Activated CD8-positive, alpha-beta memory T cell treated with anti-CD3 and anti-CD28 coated beads, Interleukin-2, amount 50 U/mL, for 1 hour (primary cell): ENCODE data around the gene HAUS8.
"Not testable (repeated sequence)": the region's sequence is repeated elsewhere in the genome, so short reads cannot be mapped to it uniquely, and the experiment has no call there.

ENCODE experiments used
- DNase-seq: peaks from one replicate; pipeline ENCODE4 v3.0.0-alpha.2; 2020; ENCODE audit errors: extremely low read depth

Gene HAUS8

DNA sequence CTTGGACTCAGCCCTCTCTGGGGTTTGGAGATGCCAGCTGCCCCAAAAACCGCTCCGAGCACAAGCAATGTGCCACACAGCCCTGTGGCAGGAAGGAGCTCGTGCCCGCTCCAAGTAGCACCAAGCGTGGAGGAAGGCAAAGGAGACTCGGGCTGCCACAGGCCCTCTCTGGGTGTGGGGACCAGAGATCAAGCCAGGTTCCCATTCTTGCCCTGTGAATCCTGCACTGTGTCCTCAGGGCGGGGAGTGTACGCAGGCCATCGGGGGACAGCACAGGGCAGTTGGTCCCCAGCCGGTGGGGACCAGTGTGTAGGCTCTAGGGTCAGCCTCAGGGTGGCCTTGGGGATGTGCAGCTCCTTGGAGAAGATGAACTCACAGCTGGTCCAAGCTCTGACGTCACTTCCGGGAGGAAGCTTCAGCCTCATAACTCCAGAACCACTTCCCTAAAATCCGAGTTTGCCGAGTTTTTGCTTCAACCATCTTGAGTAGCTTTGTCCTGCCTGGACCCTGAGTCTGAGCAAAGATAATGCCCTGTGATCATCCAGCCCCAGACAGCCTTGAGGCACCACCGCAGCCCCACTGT lies 39.3 kb downstream of the HAUS8 start:
- DNase-seq, result no peak

DNA sequence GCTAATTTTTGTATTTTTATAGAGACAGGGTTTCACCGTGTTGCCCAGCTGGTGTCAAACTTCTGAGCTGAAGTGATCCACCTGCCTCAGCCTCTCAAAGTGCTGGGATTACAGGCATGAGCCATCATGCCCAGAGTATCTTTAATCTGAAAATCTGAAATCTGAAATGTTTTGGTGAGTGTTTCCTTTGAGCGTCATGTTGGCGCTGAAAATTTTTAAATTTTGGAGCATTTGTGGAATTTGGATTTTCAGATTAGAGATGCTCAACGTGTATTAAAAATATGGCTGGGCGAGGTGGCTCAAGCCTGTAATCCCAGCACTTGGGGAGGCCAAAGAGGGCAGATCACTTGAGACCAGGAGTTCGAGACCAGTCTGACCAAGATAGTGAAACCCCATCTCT lies 43.5 kb downstream of the HAUS8 start:
- no peak for DNase-seq

DNA sequence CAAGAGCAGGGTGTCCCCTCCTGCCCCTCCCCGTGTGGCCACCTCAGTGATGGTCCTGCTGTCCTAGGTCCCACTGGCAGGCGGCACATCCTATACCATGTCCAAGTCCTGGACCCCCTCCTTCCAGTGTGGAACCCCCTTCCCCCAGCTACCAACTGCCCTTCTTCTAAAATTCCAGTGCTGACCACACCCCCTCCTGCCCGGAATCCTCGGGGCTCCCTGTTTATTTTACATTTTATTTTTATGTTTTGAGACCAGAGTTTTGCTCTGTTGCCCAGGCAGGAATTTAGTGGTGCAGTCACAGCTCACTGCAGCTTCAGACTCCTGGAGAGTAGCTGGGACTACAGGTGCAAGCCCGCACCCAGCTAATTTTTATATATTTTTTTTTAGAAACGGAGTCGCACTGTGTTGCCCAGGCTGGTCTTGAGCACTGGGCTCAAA lies 47.7 kb downstream of the HAUS8 start:
- no peak for DNase-seq

GRCh38 chr19:17026706-17027534 lies 48.3 kb downstream of the HAUS8 start, which contains the start of gene CPAMD8:
Gene CPAMD8 (minus strand): TSS chr19:17026810. CDS start chr19:17026642, 168 bp downstream.
- DNase-seq, result no peak

GRCh38 chr19:17025991-17026658 lies 49.1 kb downstream of the HAUS8 start:
- DNase-seq, result no peak

- DNase-seq, result no peak
These were observed 49.9 kb downstream of the HAUS8 start for GRCh38 chr19:17025361-17025760.

DNA sequence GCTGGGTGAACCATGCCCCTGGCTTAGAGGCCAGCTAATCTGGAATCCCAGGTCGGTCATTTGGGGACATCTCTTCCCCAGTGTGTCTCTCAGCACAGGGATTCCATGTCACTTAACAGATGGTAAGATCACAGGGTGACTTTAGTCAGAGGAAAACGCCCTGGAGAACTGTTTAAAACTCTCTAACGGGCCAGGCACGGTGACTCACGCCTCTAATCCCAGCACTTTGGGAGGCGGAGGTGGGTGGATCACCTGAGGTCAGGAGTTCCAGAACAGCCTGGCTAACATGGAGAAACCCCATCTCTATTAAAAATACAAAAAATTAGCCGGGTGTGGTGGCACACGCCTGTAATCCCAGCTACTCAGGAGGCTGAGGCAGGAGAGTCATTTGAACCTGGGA lies 50.3 kb downstream of the HAUS8 start:
- not testable (repeated sequence) for DNase-seq

- DNase-seq, result no peak
These were observed 51.4 kb downstream of the HAUS8 start for GRCh38 chr19:17023805-17024204.

DNA sequence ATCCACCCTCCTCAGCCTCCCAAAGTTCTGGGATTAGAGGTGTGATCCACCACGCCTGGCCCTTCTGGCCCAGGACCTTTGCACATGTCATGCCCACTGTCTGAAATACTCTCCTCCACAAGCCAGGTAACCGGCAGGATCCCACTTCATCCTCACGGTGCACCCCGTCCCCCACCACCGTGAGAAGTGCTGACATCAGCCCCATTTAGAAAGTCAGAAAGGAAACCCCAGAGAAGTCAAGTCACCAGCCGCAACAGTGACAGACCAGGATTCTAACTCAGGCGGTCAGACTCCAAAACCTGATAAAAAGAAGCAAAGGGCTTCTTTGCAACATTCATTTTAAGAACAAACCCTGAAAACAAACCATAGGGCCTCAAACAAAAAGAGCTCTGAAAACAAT lies 52.5 kb downstream of the HAUS8 start:
- DNase-seq, result no peak

- DNase-seq, result no peak
These were observed 53.3 kb downstream of the HAUS8 start for GRCh38 chr19:17021793-17022590.

- DNase-seq, result no peak
These were observed 53.9 kb downstream of the HAUS8 start for GRCh38 chr19:17021328-17021727.

GRCh38 chr19:17020823-17021222 lies 54.4 kb downstream of the HAUS8 start:
- no peak for DNase-seq

GRCh38 chr19:17020385-17020784 lies 54.9 kb downstream of the HAUS8 start:
- no peak for DNase-seq

DNA sequence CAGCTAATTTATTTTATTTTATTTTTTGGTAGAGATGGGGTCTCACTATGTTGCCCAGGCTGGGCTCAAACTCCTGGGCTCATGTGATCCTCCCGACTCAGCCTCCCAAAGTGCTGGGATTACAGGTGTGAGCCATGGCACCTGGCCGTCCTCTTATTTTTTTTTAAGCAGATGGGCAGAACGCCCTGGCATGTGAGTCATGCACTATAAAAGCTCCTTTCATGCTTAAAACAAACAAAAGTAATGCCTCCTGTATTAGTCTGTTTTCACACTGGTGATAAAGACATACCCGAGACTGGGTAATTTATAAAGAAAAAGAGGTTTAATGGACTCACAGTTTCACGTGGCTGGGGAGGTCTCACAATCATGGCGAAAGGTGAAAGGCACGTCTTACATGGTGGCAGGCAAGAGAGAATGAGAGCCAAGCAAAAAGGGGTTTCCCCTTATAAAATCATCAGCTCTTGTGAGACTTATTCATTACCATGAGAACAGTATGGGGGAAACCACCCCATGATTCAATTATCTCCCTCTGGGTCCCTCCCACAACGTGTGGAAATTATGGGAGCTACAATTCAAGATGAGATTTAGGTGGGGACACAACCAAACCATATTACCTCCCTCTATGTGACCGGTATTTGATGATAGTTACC lies 60.9 kb downstream of the HAUS8 start:
- not testable (repeated sequence) for DNase-seq

- no peak for DNase-seq
These were observed 63.8 kb downstream of the HAUS8 start for GRCh38 chr19:17011485-17011884.

DNA sequence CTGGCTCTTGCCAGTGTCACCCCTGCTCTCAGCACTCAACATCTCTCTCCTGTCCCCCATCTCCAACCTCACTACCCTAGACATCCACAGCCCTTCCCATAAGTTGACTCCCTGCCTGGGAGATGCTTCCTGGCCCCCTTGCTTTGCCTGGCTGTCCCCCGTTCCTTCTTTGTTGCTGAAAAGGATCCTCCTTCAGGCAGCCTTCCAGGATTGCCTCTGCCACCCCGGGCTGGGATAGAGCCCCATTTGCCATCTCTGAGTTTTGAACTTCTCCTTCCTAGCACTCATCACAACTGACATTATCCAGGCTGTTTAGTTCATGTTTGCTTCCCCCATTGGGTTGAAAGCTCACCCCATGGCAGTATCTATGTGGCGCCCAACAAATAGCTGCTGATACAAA lies 68.7 kb downstream of the HAUS8 start:
- no peak for DNase-seq

DNA sequence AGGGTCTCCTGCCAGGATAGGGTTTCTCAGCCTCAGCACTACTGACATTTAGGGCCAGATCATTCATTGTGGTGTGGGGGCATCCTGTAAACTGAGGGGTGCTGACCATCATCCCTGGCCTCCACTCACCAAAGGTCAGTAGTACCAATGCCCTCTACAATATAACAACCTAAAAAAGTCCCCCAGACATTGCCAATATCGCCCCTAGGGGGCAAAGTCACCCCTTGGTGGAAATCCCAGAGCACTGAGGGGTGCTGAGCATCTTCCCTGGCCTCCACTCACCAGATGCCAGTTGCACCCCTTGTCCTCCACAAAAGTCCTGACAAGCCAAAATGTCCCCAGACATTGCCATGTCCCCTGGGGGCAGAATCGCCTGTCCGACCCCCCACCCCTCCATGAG lies 70.3 kb downstream of the HAUS8 start:
- DNase-seq, result no peak

DNA sequence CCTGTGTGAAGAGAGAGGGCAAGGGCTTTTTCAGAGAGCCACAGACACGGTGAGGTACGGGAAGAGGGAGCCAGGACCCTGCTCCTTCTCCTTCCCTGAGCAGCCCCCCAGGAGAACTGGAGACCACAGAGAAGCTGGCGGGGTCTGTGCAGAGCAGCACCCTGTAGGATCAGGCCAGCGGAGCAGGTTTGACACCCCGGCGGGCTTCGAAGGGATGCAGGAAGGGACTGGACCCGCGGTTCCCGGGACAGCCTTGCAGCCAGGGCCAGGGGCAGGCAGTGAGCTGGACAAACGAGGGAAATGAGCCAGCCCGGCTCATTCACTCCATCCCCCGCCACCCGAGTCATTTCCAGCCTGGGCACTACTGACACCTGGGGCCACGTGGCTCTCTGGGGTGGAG lies 70.9 kb downstream of the HAUS8 start:
- DNase-seq, result no peak

DNA sequence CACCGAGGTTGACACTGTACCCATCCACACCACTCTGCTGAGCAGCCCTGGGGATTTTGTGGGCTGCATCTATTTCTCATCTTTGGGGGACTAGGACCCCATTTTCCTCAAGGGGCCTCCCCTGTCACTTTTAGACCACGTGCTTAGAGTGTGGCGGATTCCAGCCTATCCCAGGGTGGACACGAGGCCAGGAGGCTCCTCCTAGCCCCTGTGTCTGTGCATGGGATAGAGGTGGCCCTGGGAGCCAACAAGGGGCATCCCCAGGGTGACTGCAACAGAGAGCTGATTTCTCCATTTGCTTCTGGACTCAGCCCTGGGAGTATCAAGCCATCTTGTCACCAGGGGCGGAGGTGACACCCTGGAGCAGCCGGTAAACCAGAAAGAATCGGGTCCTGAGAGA lies 72.8 kb downstream of the HAUS8 start:
- no peak for DNase-seq

DNA sequence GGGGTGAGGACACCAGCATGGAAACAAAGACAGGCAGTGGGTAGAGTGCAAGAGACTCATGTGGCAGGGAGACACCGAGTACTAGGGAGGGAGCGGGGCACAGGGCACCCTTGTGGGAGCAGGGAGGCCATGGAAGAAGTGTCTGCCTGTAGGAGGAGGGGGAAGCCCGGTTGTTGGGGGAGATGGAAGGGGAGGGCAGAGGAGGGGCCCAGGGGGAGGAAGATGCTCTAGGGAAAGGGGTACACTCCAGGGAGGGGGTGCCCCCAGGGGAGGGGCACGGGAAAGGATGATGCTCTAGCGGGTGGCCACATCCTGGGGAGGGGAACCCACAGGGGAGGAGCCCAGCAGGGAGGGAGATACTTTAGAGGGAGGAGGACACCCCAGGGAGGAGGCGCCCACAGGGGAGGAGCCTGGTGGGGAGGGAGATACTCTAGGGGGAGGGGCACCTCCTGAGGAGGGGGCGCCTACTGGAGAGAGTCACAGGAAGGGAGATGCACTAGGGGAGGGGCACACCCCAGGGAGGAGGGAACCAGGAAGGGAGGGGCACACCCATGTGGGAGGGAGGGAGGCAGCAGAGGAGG lies 73.6 kb downstream of the HAUS8 start:
- peak; percentile 32 for DNase-seq
